ENCODE results near the gene DLX1.

GRCh38 chr2:172073518-172073917, 11.8 kb upstream of the DLX1 start:
- TF ChIP-seq, protein P1, sequence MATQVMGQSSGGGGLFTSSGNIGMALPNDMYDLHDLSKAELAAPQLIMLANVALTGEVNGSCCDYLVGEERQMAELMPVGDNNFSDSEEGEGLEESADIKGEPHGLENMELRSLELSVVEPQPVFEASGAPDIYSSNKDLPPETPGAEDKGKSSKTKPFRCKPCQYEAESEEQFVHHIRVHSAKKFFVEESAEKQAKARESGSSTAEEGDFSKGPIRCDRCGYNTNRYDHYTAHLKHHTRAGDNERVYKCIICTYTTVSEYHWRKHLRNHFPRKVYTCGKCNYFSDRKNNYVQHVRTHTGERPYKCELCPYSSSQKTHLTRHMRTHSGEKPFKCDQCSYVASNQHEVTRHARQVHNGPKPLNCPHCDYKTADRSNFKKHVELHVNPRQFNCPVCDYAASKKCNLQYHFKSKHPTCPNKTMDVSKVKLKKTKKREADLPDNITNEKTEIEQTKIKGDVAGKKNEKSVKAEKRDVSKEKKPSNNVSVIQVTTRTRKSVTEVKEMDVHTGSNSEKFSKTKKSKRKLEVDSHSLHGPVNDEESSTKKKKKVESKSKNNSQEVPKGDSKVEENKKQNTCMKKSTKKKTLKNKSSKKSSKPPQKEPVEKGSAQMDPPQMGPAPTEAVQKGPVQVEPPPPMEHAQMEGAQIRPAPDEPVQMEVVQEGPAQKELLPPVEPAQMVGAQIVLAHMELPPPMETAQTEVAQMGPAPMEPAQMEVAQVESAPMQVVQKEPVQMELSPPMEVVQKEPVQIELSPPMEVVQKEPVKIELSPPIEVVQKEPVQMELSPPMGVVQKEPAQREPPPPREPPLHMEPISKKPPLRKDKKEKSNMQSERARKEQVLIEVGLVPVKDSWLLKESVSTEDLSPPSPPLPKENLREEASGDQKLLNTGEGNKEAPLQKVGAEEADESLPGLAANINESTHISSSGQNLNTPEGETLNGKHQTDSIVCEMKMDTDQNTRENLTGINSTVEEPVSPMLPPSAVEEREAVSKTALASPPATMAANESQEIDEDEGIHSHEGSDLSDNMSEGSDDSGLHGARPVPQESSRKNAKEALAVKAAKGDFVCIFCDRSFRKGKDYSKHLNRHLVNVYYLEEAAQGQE (IDR thresholded peaks at IDR 0.05; ENCODE audit: insufficient read depth in 1 of 2, low read depth in 2 of 2, low read length in 1 of 2): no peak
- no peak for TF ChIP-seq CTCF (IDR thresholded peaks at IDR 0.05)

All from Panc1 (cell line).